Upper lobe of left lung (tissue), 6 donors: Measurements from ENCODE around the gene TPSD1. TPM values are rescaled to one million over a fixed set of nuclear protein-coding genes. Genes with fewer than 3 reads are reported as not detected.
"Not testable (repeated sequence)": the region's sequence is repeated elsewhere in the genome, so short reads cannot be mapped to it uniquely, and the experiment has no call there.

Experiments used
- ATAC-seq, 2 donors: fragments of 200-7000 bp; cut with Tn5 transposase; one replicate each; pipeline ENCODE4 v1.9.1; 2022; ENCODE audit warnings: mild to moderate bottlenecking in 2 of 2, moderate library complexity in 2 of 2; ENCODE audit not compliant: low FRiP score in 2 of 2
- DNase-seq, 2 donors: peaks; one replicate each; pipeline ENCODE4 v3.0.0-alpha.2; 2019 to 2020
- H3K27ac ChIP-seq, 4 donors: fragments of 200-600 bp; sonication (generic); one replicate each; pipeline ENCODE4 v1.5.1; 2016 to 2019
- H3K27me3 ChIP-seq, 4 donors: fragments of 200-600 bp; sonication (generic); one replicate each; pipeline ENCODE4 v1.5.1; 2017 to 2019
- H3K36me3 ChIP-seq, 4 donors: fragments of 200-600 bp; sonication (generic); one replicate each; pipeline ENCODE4 v1.5.1; 2016 to 2019
- H3K4me1 ChIP-seq, 4 donors: fragments of 200-600 bp; sonication (generic); one replicate each; pipeline ENCODE4 v1.5.1; 2018 to 2019
- H3K4me3 ChIP-seq, 4 donors: fragments of 200-600 bp; sonication (generic); one replicate each; pipeline ENCODE4 v1.5.1; 2017 to 2019; ENCODE audit warnings: mild to moderate bottlenecking in 2 of 4, moderate library complexity in 1 of 4
- H3K9me3 ChIP-seq, 4 donors: fragments of 200-600 bp; sonication (generic); one replicate each; pipeline ENCODE4 v1.5.1; 2018 to 2019
- CTCF ChIP-seq, 6 experiments: fragments of 450-650 bp in 4 of 6; fragments of 200-600 bp in 2 of 6; sonication (generic) in 2 of 6; IDR thresholded peaks; one replicate each; pipeline ENCODE4 v1.5.1; 2016 to 2019; ENCODE audit warnings: antibody characterized with exemption in 6 of 6
- EP300 ChIP-seq, 4 donors: sonication (generic); formaldehyde crosslinking; IDR thresholded peaks; one replicate each; pipeline ENCODE4 v1.5.1; 2017; ENCODE audit warnings: antibody characterized with exemption in 4 of 4, control low read depth in 2 of 4
- POLR2A ChIP-seq, 4 donors: fragments of 450-650 bp; IDR thresholded peaks; one replicate each; pipeline ENCODE4 v1.5.1; 2016 to 2017; ENCODE audit warnings: antibody characterized with exemption in 4 of 4, mild to moderate bottlenecking in 2 of 4
- POLR2AphosphoS5 ChIP-seq, 2 donors: sonication (generic); formaldehyde crosslinking; IDR thresholded peaks; one replicate each; pipeline ENCODE4 v1.5.1; 2017; ENCODE audit warnings: antibody characterized with exemption in 2 of 2
- WGBS, 2 donors: methylation state at CpG; one replicate each; pipeline ENCODE4 v1.1.5; 2017 to 2018; 5-methylcytosine and 5-hydroxymethylcytosine counted together
- total RNA-seq, 6 donors: library from RNA; depleted of rRNA in 4 of 6; stranded (reverse); fragments of >200 nt in 4 of 6; gene quantifications; one replicate each; pipeline versions ENCODE4 v1.1.0 to v1.2.1, GENCODE V29; 2016 to 2021
- donor health status: DM: no; HTN: no; CAD: no; lungs with moderate emphysema.
- donor health status: DM: no; HTN: yes; CAD: no; lungs with severe emphysema.

The TPSD1 gene
- total RNA-seq, 6 donors from 2014 or later, result 1.3 to 14.0 (median 6.4) TPM

GRCh38 chr16:1289477-1289866 is 33.6 kb downstream of the TPSD1 start:
- no peak for ATAC-seq
- TF ChIP-seq CTCF (IDR thresholded peaks at IDR 0.05), result no peak
- Histone ChIP-seq H3K27me3 (peaks cover 0 to 24% (median 11%) of the 10 kb centered on the region in 4 donors), H3K4me3 (no peak overlapping the region), H3K27ac (no peak overlapping the region), H3K4me1 (peaks cover 0 to 5% (median 0%) of the 10 kb centered on the region in 4 donors), H3K36me3 (no peaks in the 10 kb centered on the region), H3K9me3 (no peaks in the 10 kb centered on the region)
- WGBS, 2 donors, result 5% methylated on average over 15 of the region's 17 CpGs
- no peak for DNase-seq

- no peak overlapping the region for H3K27ac ChIP-seq
- ATAC-seq (no peak), DNase-seq (peak in 1 of 2 donors; percentile 77)
- no peaks in the 10 kb centered on the region for H3K36me3 ChIP-seq
- H3K4me1 ChIP-seq, result peaks cover 0 to 5% (median 0%) of the 10 kb centered on the region in 4 donors
- no peak for TF ChIP-seq POLR2A (IDR thresholded peaks at IDR 0.05)
- no peak for TF ChIP-seq POLR2AphosphoS5 (IDR thresholded peaks at IDR 0.05)
- no peak for TF ChIP-seq CTCF (IDR thresholded peaks at IDR 0.05)
- no peak for TF ChIP-seq EP300 (IDR thresholded peaks at IDR 0.05)
- H3K4me3 ChIP-seq, result no peak overlapping the region
- peaks cover 0 to 24% (median 11%) of the 10 kb centered on the region in 4 donors for H3K27me3 ChIP-seq
- no peaks in the 10 kb centered on the region for H3K9me3 ChIP-seq
- 14 to 39% methylated on average over 7 to 21 of the region's 22 CpGs for WGBS, 2 donors
Observed at GRCh38 chr16:1290063-1290501, 34.2 kb downstream of the TPSD1 start.

GRCh38 chr16:1290860-1291575 is 35.1 kb downstream of the TPSD1 start:
- no peaks in the 10 kb centered on the region for H3K9me3 ChIP-seq
- peaks cover 0 to 24% (median 11%) of the 10 kb centered on the region in 4 donors for H3K27me3 ChIP-seq
- ATAC-seq (no peak), DNase-seq (no peak)
- no peaks in the 10 kb centered on the region for H3K36me3 ChIP-seq
- 42 to 48% methylated on average over 13 to 29 of the region's 29 CpGs for WGBS, 2 donors
- peaks cover 0 to 5% (median 0%) of the 10 kb centered on the region in 4 donors for H3K4me1 ChIP-seq
- no peak overlapping the region for H3K27ac ChIP-seq
- TF ChIP-seq POLR2A (IDR thresholded peaks at IDR 0.05), result no peak
- TF ChIP-seq POLR2AphosphoS5 (IDR thresholded peaks at IDR 0.05), result no peak
- no peak for TF ChIP-seq CTCF (IDR thresholded peaks at IDR 0.05)
- no peak for TF ChIP-seq EP300 (IDR thresholded peaks at IDR 0.05)
- H3K4me3 ChIP-seq, result no peak overlapping the region

- Histone ChIP-seq H3K4me3 (no peak overlapping the region), H3K36me3 (no peaks in the 10 kb centered on the region), H3K9me3 (no peaks in the 10 kb centered on the region), H3K4me1 (peaks cover 0 to 5% (median 0%) of the 10 kb centered on the region in 4 donors), H3K27me3 (peaks cover 0 to 24% (median 11%) of the 10 kb centered on the region in 4 donors), H3K27ac (no peak overlapping the region)
- DNase-seq, result no peak
- WGBS, 2 donors, result 46 to 60% methylated on average over 15 to 17 of the region's 17 CpGs
- TF ChIP-seq POLR2A (IDR thresholded peaks at IDR 0.05) (no peak), CTCF (IDR thresholded peaks at IDR 0.05) (no peak), EP300 (IDR thresholded peaks at IDR 0.05) (no peak), POLR2AphosphoS5 (IDR thresholded peaks at IDR 0.05) (no peak)
- no peak for ATAC-seq
Observed at GRCh38 chr16:1291576-1291974, 35.7 kb downstream of the TPSD1 start.

GRCh38 chr16:1292208-1292607 is 36.3 kb downstream of the TPSD1 start:
- H3K27me3 ChIP-seq, result peaks cover 0 to 24% (median 11%) of the 10 kb centered on the region in 4 donors
- 72 to 75% methylated on average over 5 to 6 of the region's 6 CpGs for WGBS, 2 donors
- not testable (repeated sequence) for H3K27ac ChIP-seq, ATAC-seq, H3K9me3 ChIP-seq, H3K4me3 ChIP-seq, DNase-seq, H3K4me1 ChIP-seq, H3K36me3 ChIP-seq

GRCh38 chr16:1292808-1293207 is 36.9 kb downstream of the TPSD1 start:
- not testable (repeated sequence) for H3K4me1 ChIP-seq, H3K4me3 ChIP-seq, ATAC-seq, H3K27ac ChIP-seq, DNase-seq, H3K36me3 ChIP-seq, H3K9me3 ChIP-seq
- 84 to 85% methylated on average over 8 of the region's 8 CpGs for WGBS, 2 donors
- peaks cover 0 to 24% (median 11%) of the 10 kb centered on the region in 4 donors for H3K27me3 ChIP-seq
